Liver (tissue), 9 donors: ENCODE measurements around the gene TEX2. TPM values are rescaled to one million over a fixed set of nuclear protein-coding genes. Genes with fewer than 3 reads are reported as not detected.

ENCODE experiments used
- DNase-seq: peaks from one replicate; pipeline ENCODE4 v3.0.0-alpha.2; 2017; ENCODE audit warnings: low spot score
- H3K27ac ChIP-seq, 2 donors: one replicate each; pipeline ENCODE4 v1.7.0; 2013; ENCODE audit warnings: inconsistent platforms in 2 of 2, low read length in 2 of 2, control low read depth in 1 of 2, low read depth in 1 of 2, mild to moderate bottlenecking in 1 of 2
- H3K27me3 ChIP-seq, 4 donors: one replicate each; pipeline versions ENCODE4 v1.6.1 to v1.7.0; 2013; ENCODE audit warnings: low read length in 3 of 4, inconsistent platforms in 1 of 4, mild to moderate bottlenecking in 1 of 4, moderate library complexity in 1 of 4; ENCODE audit not compliant: control insufficient read depth in 4 of 4, insufficient read depth in 4 of 4
- H3K36me3 ChIP-seq, 4 donors: one replicate each; pipeline versions ENCODE4 v1.6.1 to v1.7.0; 2013; ENCODE audit warnings: low read length in 3 of 4, mild to moderate bottlenecking in 3 of 4, low read depth in 1 of 4, moderate library complexity in 1 of 4; ENCODE audit not compliant: control insufficient read depth in 4 of 4, insufficient read depth in 3 of 4
- H3K4me1 ChIP-seq, 4 donors: one replicate each; pipeline versions ENCODE4 v1.6.1 to v1.7.0; 2013; ENCODE audit warnings: low read length in 3 of 4, mild to moderate bottlenecking in 3 of 4, moderate library complexity in 1 of 4; ENCODE audit not compliant: control insufficient read depth in 4 of 4, insufficient read depth in 4 of 4
- H3K4me3 ChIP-seq, 3 donors: one replicate each; pipeline versions ENCODE4 v1.6.1 to v1.7.0; 2013; ENCODE audit warnings: low read length in 3 of 3, control low read depth in 1 of 3, low read depth in 1 of 3, mild to moderate bottlenecking in 1 of 3
- H3K9ac ChIP-seq, 2 donors: one replicate each; pipeline ENCODE4 v1.7.0; 2013; ENCODE audit warnings: low read length in 2 of 2, mild to moderate bottlenecking in 2 of 2, moderate library complexity in 2 of 2, control low read depth in 1 of 2, low read depth in 1 of 2
- H3K9me3 ChIP-seq, 4 donors: one replicate each; pipeline versions ENCODE4 v1.6.1 to v1.7.0; 2013; ENCODE audit warnings: low read length in 3 of 4; ENCODE audit not compliant: control insufficient read depth in 4 of 4
- EGR1 ChIP-seq, 2 donors: IDR thresholded peaks; 2 replicates each; pipeline ENCODE4 v1.6.1; 2016 to 2018; ENCODE audit warnings: antibody characterized with exemption in 2 of 2, low read depth in 2 of 2
- FOXA1 ChIP-seq: IDR thresholded peaks from 2 replicates; pipeline ENCODE4 v1.6.1; 2016; ENCODE audit warnings: antibody characterized with exemption
- FOXA2 ChIP-seq: IDR thresholded peaks from 2 replicates; pipeline ENCODE4 v1.6.1; 2016; ENCODE audit warnings: antibody characterized with exemption
- GABPA ChIP-seq, 2 donors: IDR thresholded peaks in 1 of 2; conservative IDR thresholded peaks in 1 of 2; 2 replicates each; pipeline ENCODE4 v1.6.1; 2016; ENCODE audit warnings: antibody characterized with exemption in 2 of 2, mild to moderate bottlenecking in 1 of 2, moderate library complexity in 1 of 2
- HNF4A ChIP-seq, 2 donors: conservative IDR thresholded peaks; 2 replicates each; pipeline ENCODE4 v1.6.1; 2016; ENCODE audit warnings: antibody characterized with exemption in 2 of 2, mild to moderate bottlenecking in 2 of 2
- HNF4G ChIP-seq: IDR thresholded peaks from 2 replicates; pipeline ENCODE4 v1.6.1; 2016; ENCODE audit warnings: antibody characterized with exemption
- JUND ChIP-seq, 2 donors: IDR thresholded peaks; 2 replicates each; pipeline ENCODE4 v1.6.1; 2016; ENCODE audit warnings: antibody characterized with exemption in 2 of 2
- NR2F2 ChIP-seq: IDR thresholded peaks from 2 replicates; pipeline ENCODE4 v1.6.1; 2016; ENCODE audit warnings: antibody characterized with exemption
- RAD21 ChIP-seq, 2 donors: IDR thresholded peaks; 2 replicates each; pipeline ENCODE4 v1.6.1; 2016; ENCODE audit warnings: antibody characterized with exemption in 2 of 2, mild to moderate bottlenecking in 2 of 2
- RXRA ChIP-seq, 2 donors: IDR thresholded peaks; 2 replicates each; pipeline ENCODE4 v1.6.1; 2017 to 2018; ENCODE audit warnings: antibody characterized with exemption in 2 of 2, mild to moderate bottlenecking in 1 of 2
- SP1 ChIP-seq: IDR thresholded peaks from 2 replicates; pipeline ENCODE4 v1.6.1; 2018; ENCODE audit warnings: antibody characterized with exemption, mild to moderate bottlenecking
- TAF1 ChIP-seq: conservative IDR thresholded peaks from 2 replicates; pipeline ENCODE4 v1.6.1; 2016; ENCODE audit warnings: antibody characterized with exemption, mild to moderate bottlenecking
- YY1 ChIP-seq: IDR thresholded peaks from 2 replicates; pipeline ENCODE4 v1.6.1; 2016; ENCODE audit warnings: antibody characterized with exemption, mild to moderate bottlenecking
- WGBS: extraction: QIAGEN DNeasy Blood & Tissue Kit; methylation state at CpG from one replicate; pipeline ENCODE4 v1.1.7; 2013; 5-methylcytosine and 5-hydroxymethylcytosine counted together
- polyA plus RNA-seq, 2 donors: library from polyadenylated mRNA; stranded (reverse) in 1 of 2; unstranded in 1 of 2; fragments of 200-250 nt in 1 of 2; fragments of >200 nt in 1 of 2; fragmentation: Nextera tagmentation in 1 of 2; extraction: Ambion mirVana in 1 of 2; gene quantifications; one replicate each; pipeline versions ENCODE4 v1.2.1 to v1.2.3, GENCODE V29; 2013 to 2015
- total RNA-seq, 2 donors: library from RNA; depleted of rRNA; stranded (reverse); fragments of >200 nt; gene quantifications; one replicate each; pipeline ENCODE4 v1.2.3, GENCODE V29; 2014
- TF ChIP-seq, protein P1 (sequence below): fragments of 150-350 bp; IDR thresholded peaks from 2 replicates; pipeline ENCODE4 v1.5.1; 2017; ENCODE audit warnings: improper control_type of control experiment, low read depth, low read length; ENCODE audit not compliant: missing input control
- TF ChIP-seq, protein P2 (sequence below): IDR thresholded peaks from 2 replicates; pipeline ENCODE4 v1.6.1; 2016; ENCODE audit warnings: antibody characterized with exemption
- TF ChIP-seq, protein P3 (sequence below): IDR thresholded peaks from 2 replicates; pipeline ENCODE4 v1.6.1; 2016; ENCODE audit warnings: antibody characterized with exemption, mild to moderate bottlenecking
- TF ChIP-seq, protein P4 (sequence below): IDR thresholded peaks from 2 replicates; pipeline ENCODE4 v1.6.1; 2016; ENCODE audit warnings: antibody characterized with exemption
- TF ChIP-seq, protein P5 (sequence below): IDR thresholded peaks from 2 replicates; pipeline ENCODE4 v1.6.1; 2016; ENCODE audit warnings: antibody characterized with exemption
- donor health status: healthy.
- donor health status: healthy.
- donor health status: healthy.
- donor health status: healthy.
- donor health status: healthy.

The TEX2 gene
- total and polyA plus RNA-seq, 4 donors = 15.9 to 39.8 (median 28.2) TPM

DNA sequence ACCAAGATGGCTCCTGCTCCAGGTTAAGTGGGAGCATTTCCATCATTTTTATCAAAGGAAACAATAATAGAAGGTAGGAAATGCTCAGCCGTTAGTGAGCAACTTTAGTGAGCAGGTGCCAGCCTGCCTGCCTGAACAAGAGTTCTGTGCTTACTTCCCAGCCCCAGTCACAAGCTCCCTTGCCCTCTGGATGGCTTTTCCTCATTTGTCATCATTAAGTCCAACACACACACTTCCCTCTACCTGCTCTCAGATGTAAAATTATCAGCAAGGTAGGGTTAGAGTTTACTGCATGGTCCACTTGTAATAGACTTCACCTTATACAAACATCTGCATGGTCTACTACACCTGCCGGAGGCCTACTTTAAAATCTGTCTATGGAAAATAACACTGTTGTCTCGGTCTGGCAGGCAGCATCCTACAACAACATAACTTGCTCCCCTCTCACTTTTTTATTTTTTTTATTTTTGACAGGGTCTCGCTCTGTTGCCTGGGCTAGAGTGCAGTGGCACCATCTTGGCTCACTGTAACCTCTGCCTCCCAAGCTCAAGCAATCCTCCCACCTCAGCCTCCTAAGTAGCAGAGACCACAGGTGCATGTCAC lies 12.7 kb downstream of the TEX2 start:
- 95% methylated on average over 4 of the region's 4 CpGs for WGBS
- Histone ChIP-seq H3K36me3 (no peaks in the 10 kb centered on the region), H3K9ac (no peak overlapping the region), H3K4me1 (peaks cover 0 to 6% (median 4%) of the 10 kb centered on the region in 4 donors), H3K4me3 (no peak overlapping the region), H3K9me3 (no peaks in the 10 kb centered on the region), H3K27ac (no peak overlapping the region), H3K27me3 (no peaks in the 10 kb centered on the region)
- no peak for TF ChIP-seq SP1
- TF ChIP-seq HNF4A (conservative IDR thresholded peaks at IDR 0.05) = no peak
- no peak for TF ChIP-seq HNF4G
- TF ChIP-seq JUND (IDR thresholded peaks at IDR 0.05) = no peak
- TF ChIP-seq, protein P1, sequence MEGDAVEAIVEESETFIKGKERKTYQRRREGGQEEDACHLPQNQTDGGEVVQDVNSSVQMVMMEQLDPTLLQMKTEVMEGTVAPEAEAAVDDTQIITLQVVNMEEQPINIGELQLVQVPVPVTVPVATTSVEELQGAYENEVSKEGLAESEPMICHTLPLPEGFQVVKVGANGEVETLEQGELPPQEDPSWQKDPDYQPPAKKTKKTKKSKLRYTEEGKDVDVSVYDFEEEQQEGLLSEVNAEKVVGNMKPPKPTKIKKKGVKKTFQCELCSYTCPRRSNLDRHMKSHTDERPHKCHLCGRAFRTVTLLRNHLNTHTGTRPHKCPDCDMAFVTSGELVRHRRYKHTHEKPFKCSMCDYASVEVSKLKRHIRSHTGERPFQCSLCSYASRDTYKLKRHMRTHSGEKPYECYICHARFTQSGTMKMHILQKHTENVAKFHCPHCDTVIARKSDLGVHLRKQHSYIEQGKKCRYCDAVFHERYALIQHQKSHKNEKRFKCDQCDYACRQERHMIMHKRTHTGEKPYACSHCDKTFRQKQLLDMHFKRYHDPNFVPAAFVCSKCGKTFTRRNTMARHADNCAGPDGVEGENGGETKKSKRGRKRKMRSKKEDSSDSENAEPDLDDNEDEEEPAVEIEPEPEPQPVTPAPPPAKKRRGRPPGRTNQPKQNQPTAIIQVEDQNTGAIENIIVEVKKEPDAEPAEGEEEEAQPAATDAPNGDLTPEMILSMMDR = no peak
- no peak for TF ChIP-seq RXRA (IDR thresholded peaks at IDR 0.05)
- TF ChIP-seq FOXA1 = no peak
- no peak for TF ChIP-seq YY1
- TF ChIP-seq NR2F2 = no peak
- TF ChIP-seq, protein P2, sequence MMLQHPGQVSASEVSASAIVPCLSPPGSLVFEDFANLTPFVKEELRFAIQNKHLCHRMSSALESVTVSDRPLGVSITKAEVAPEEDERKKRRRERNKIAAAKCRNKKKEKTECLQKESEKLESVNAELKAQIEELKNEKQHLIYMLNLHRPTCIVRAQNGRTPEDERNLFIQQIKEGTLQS = no peak
- TF ChIP-seq, protein P3, sequence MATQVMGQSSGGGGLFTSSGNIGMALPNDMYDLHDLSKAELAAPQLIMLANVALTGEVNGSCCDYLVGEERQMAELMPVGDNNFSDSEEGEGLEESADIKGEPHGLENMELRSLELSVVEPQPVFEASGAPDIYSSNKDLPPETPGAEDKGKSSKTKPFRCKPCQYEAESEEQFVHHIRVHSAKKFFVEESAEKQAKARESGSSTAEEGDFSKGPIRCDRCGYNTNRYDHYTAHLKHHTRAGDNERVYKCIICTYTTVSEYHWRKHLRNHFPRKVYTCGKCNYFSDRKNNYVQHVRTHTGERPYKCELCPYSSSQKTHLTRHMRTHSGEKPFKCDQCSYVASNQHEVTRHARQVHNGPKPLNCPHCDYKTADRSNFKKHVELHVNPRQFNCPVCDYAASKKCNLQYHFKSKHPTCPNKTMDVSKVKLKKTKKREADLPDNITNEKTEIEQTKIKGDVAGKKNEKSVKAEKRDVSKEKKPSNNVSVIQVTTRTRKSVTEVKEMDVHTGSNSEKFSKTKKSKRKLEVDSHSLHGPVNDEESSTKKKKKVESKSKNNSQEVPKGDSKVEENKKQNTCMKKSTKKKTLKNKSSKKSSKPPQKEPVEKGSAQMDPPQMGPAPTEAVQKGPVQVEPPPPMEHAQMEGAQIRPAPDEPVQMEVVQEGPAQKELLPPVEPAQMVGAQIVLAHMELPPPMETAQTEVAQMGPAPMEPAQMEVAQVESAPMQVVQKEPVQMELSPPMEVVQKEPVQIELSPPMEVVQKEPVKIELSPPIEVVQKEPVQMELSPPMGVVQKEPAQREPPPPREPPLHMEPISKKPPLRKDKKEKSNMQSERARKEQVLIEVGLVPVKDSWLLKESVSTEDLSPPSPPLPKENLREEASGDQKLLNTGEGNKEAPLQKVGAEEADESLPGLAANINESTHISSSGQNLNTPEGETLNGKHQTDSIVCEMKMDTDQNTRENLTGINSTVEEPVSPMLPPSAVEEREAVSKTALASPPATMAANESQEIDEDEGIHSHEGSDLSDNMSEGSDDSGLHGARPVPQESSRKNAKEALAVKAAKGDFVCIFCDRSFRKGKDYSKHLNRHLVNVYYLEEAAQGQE = no peak
- TF ChIP-seq, protein P4, sequence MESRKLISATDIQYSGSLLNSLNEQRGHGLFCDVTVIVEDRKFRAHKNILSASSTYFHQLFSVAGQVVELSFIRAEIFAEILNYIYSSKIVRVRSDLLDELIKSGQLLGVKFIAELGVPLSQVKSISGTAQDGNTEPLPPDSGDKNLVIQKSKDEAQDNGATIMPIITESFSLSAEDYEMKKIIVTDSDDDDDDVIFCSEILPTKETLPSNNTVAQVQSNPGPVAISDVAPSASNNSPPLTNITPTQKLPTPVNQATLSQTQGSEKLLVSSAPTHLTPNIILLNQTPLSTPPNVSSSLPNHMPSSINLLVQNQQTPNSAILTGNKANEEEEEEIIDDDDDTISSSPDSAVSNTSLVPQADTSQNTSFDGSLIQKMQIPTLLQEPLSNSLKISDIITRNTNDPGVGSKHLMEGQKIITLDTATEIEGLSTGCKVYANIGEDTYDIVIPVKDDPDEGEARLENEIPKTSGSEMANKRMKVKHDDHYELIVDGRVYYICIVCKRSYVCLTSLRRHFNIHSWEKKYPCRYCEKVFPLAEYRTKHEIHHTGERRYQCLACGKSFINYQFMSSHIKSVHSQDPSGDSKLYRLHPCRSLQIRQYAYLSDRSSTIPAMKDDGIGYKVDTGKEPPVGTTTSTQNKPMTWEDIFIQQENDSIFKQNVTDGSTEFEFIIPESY = no peak
- no peak for TF ChIP-seq TAF1
- TF ChIP-seq, protein P5, sequence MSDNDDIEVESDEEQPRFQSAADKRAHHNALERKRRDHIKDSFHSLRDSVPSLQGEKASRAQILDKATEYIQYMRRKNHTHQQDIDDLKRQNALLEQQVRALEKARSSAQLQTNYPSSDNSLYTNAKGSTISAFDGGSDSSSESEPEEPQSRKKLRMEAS = no peak
- no peak for TF ChIP-seq EGR1 (IDR thresholded peaks at IDR 0.05; ENCODE audit: low read depth in 2 of 2)
- TF ChIP-seq GABPA (IDR thresholded peaks at IDR 0.05 in 1 of 2, conservative IDR thresholded peaks at IDR 0.05 in 1 of 2) = no peak
- no peak for TF ChIP-seq FOXA2
- no peak for TF ChIP-seq RAD21 (IDR thresholded peaks at IDR 0.05)
- no peak for DNase-seq
